Breast epithelium (tissue), 3 donors: ENCODE results near the gene ZNF665.

ENCODE experiments used
- POLR2A ChIP-seq: fragments of 450-650 bp; IDR thresholded peaks from one replicate; pipeline ENCODE4 v1.6.1; 2016; ENCODE audit warnings: antibody characterized with exemption, mild to moderate bottlenecking, moderate library complexity
- TF ChIP-seq, protein P1 (sequence below), 3 donors: fragments of 450-650 bp; IDR thresholded peaks; one replicate each; pipeline ENCODE4 v1.5.1; 2016 to 2017; ENCODE audit warnings: antibody characterized with exemption in 3 of 3, mild to moderate bottlenecking in 3 of 3, moderate library complexity in 3 of 3

DNA sequence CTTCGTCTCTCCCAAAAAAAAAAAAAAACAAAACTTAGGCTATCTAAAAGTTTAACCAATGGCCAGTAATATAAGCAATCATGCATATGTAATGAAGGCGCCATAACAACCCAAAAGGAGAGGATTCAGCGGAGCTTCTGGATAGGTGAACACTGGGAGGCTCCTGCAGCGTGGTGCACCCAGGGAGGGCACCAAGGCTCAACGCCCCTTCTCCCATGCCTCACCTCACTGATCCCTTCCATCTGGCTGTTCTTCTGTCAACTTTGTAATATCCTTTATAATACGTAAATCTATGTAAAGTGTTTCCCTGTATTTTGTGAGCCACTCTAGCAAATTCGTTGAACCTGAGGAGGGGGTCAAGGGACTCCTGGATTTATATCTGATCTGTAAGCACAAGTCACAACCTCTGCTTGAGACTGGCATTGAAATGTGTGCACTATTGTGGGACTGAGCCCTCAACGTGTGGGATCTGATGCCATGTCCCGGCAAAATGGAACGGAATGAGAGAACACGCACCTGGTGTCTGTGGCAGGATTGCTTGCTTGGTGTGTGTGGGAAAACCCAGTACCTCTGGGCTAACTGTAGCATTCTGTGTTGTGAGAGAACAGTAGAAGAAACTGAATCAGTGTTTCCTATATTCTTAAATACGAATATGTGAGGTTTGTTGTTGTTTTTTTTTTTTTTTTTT is 521 bp upstream of the ZNF665 start:
- TF ChIP-seq, protein P1, sequence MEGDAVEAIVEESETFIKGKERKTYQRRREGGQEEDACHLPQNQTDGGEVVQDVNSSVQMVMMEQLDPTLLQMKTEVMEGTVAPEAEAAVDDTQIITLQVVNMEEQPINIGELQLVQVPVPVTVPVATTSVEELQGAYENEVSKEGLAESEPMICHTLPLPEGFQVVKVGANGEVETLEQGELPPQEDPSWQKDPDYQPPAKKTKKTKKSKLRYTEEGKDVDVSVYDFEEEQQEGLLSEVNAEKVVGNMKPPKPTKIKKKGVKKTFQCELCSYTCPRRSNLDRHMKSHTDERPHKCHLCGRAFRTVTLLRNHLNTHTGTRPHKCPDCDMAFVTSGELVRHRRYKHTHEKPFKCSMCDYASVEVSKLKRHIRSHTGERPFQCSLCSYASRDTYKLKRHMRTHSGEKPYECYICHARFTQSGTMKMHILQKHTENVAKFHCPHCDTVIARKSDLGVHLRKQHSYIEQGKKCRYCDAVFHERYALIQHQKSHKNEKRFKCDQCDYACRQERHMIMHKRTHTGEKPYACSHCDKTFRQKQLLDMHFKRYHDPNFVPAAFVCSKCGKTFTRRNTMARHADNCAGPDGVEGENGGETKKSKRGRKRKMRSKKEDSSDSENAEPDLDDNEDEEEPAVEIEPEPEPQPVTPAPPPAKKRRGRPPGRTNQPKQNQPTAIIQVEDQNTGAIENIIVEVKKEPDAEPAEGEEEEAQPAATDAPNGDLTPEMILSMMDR (IDR thresholded peaks at IDR 0.05): no peak
- no peak for TF ChIP-seq POLR2A
